ENCODE data around the gene PPP2R5E. TPM values are rescaled to one million over a fixed set of nuclear protein-coding genes. Genes with fewer than 3 reads are reported as not detected.

PPP2R5E gene
- total RNA-seq, 6 experiments from 2014 or later = 12.5 to 34.8 (median 18.2) TPM

GRCh38 chr14:63508033-63508432, 35.1 kb downstream of the PPP2R5E start:
- ATAC-seq (peak in 1 of 4 donors; percentile 9), DNase-seq (no peak)
- WGBS (ENCODE audit: insufficient coverage, low coverage, low lambda C conversion rate, missing lambda C conversion rate) = 65% methylated on average over 5 of the region's 5 CpGs
- no peak for TF ChIP-seq CTCF (IDR thresholded peaks at IDR 0.05)
- no peak for TF ChIP-seq POLR2A (IDR thresholded peaks at IDR 0.05)
- Histone ChIP-seq H3K9me3 (no peaks in the 10 kb centered on the region), H3K4me1 (no peaks in the 10 kb centered on the region), H3K27me3 (no peaks in the 10 kb centered on the region), H3K4me3 (no peak overlapping the region), H3K27ac (no peak overlapping the region), H3K36me3 (no peaks in the 10 kb centered on the region)
- intact Hi-C loops (cut with DNase I) = no loop called here

- 75% methylated on average over 1 of the region's 1 CpG for WGBS (ENCODE audit: insufficient coverage, low coverage, low lambda C conversion rate, missing lambda C conversion rate)
- Histone ChIP-seq H3K4me1 (peaks cover 0 to 6% (median 0%) of the 10 kb centered on the region in 4 donors), H3K27me3 (no peaks in the 10 kb centered on the region), H3K9me3 (no peaks in the 10 kb centered on the region), H3K4me3 (no peak overlapping the region), H3K36me3 (no peaks in the 10 kb centered on the region), H3K27ac (no peak overlapping the region)
- DNase-seq (no peak), ATAC-seq (no peak)
- intact Hi-C loops (cut with DNase I) = no loop called here
- TF ChIP-seq CTCF (IDR thresholded peaks at IDR 0.05) (no peak), POLR2A (IDR thresholded peaks at IDR 0.05) (no peak)
These were observed 38.5 kb downstream of the PPP2R5E start for GRCh38 chr14:63504648-63505047.

GRCh38 chr14:63501429-63501828, 41.7 kb downstream of the PPP2R5E start:
- ATAC-seq (peak in 1 of 4 donors; percentile 25), DNase-seq (no peak)
- Histone ChIP-seq H3K27me3 (no peaks in the 10 kb centered on the region), H3K4me1 (peaks cover 0 to 12% (median 2%) of the 10 kb centered on the region in 4 donors), H3K9me3 (no peaks in the 10 kb centered on the region), H3K36me3 (no peaks in the 10 kb centered on the region), H3K4me3 (no peak overlapping the region), H3K27ac (no peak overlapping the region)
- intact Hi-C loops (cut with DNase I) = no loop called here
- TF ChIP-seq POLR2A (IDR thresholded peaks at IDR 0.05) (no peak), CTCF (IDR thresholded peaks at IDR 0.05) (no peak)
- 91% methylated on average over 3 of the region's 3 CpGs for WGBS (ENCODE audit: insufficient coverage, low coverage, low lambda C conversion rate, missing lambda C conversion rate)

GRCh38 chr14:63499701-63500250, 43.4 kb downstream of the PPP2R5E start:
- no peaks in the 10 kb centered on the region for H3K27me3 ChIP-seq
- H3K4me1 ChIP-seq = peaks cover 0 to 12% (median 2%) of the 10 kb centered on the region in 4 donors
- no peaks in the 10 kb centered on the region for H3K36me3 ChIP-seq
- 40% methylated on average over 1 of the region's 1 CpG for WGBS (ENCODE audit: insufficient coverage, low coverage, low lambda C conversion rate, missing lambda C conversion rate)
- H3K9me3 ChIP-seq = no peaks in the 10 kb centered on the region
- TF ChIP-seq POLR2A (IDR thresholded peaks at IDR 0.05) (no peak), CTCF (IDR thresholded peaks at IDR 0.05) (no peak)
- no peak overlapping the region for H3K4me3 ChIP-seq
- H3K27ac ChIP-seq = no peak overlapping the region
- DNase-seq = no peak
- peak; percentile 26 to 88 (median 66) for ATAC-seq
- intact Hi-C loops (cut with DNase I) = no loop called here

All from right lobe of liver (tissue), 6 donors.